BLaER1 treated with 17β-estradiol and CSF1 and Interleukin-3, amounts not matched to agents 10 nM and 100 nM (cell line): Measurements from ENCODE around the gene ATXN1.

ENCODE experiments used
- H3K27ac ChIP-seq, 11 experiments: shearing (Covaris generic); formaldehyde crosslinking; 2 replicates each; pipeline ENCODE4 v1.8.1; 2022
- H3K27me3 ChIP-seq, 11 experiments: shearing (Covaris generic); formaldehyde crosslinking; 2 replicates each; pipeline ENCODE4 v1.8.1; 2022
- H3K36me3 ChIP-seq, 11 experiments: shearing (Covaris generic); formaldehyde crosslinking; 2 replicates each; pipeline ENCODE4 v1.8.1; 2022
- H3K4me1 ChIP-seq, 10 experiments: shearing (Covaris generic); formaldehyde crosslinking; 2 replicates each; pipeline ENCODE4 v1.8.1; 2022
- H3K4me2 ChIP-seq, 11 experiments: shearing (Covaris generic); formaldehyde crosslinking; 2 replicates each; pipeline ENCODE4 v1.8.1; 2022
- H3K4me3 ChIP-seq, 10 experiments: shearing (Covaris generic); formaldehyde crosslinking; 2 replicates each; pipeline ENCODE4 v1.8.1; 2022
- H3K9ac ChIP-seq, 11 experiments: shearing (Covaris generic); formaldehyde crosslinking; 2 replicates each; pipeline ENCODE4 v1.8.1; 2022
- H3K9me3 ChIP-seq, 11 experiments: shearing (Covaris generic); formaldehyde crosslinking; replicated peaks in 1 of 11; 2 replicates each; pipeline ENCODE4 v1.8.1; 2022
- H4K20me1 ChIP-seq, 11 experiments: shearing (Covaris generic); formaldehyde crosslinking; 2 replicates each; pipeline ENCODE4 v1.8.1; 2022
- Cebpa-rat ChIP-seq, 11 experiments: shearing (Covaris generic); IDR thresholded peaks; 2 replicates each; pipeline ENCODE4 v1.8.1; 2022

Gene ATXN1

GRCh38 chr6:16753341-16753740 is 7.9 kb downstream of the ATXN1 start:
- H4K20me1 ChIP-seq = peaks cover 0 to 75% (median 2%) of the 10 kb centered on the region in 11 experiments; a peak in 9 of 22 replicates
- H3K4me2 ChIP-seq = peak overlapping the region in 7 of 11 experiments; percentile 70 to 89 (median 74); a peak in 15 of 22 replicates
- H3K4me1 ChIP-seq = peaks cover 22 to 96% (median 63%) of the 10 kb centered on the region in 10 experiments
- TF ChIP-seq Cebpa-rat (IDR thresholded peaks at IDR 0.05) = no peak
- peak overlapping the region in 3 of 11 experiments; percentile 16 to 66 (median 61); a peak in 5 of 22 replicates for H3K9ac ChIP-seq
- H3K9me3 ChIP-seq = no peaks in the 10 kb centered on the region
- peaks cover 0 to 2% (median 0%) of the 10 kb centered on the region in 11 experiments; a peak in 4 of 22 replicates for H3K27me3 ChIP-seq
- H3K4me3 ChIP-seq = peak overlapping the region in 2 of 10 experiments; percentile 2 to 3; a peak in 1 of 20 replicates
- peaks cover 0 to 36% (median 0%) of the 10 kb centered on the region in 11 experiments; a peak in 10 of 22 replicates for H3K36me3 ChIP-seq
- H3K27ac ChIP-seq = peak overlapping the region in 8 of 11 experiments; percentile 2 to 86 (median 72); a peak in 14 of 22 replicates

GRCh38 chr6:16752206-16752866 is 8.9 kb downstream of the ATXN1 start:
- peaks cover 0 to 77% (median 0%) of the 10 kb centered on the region in 11 experiments; a peak in 6 of 22 replicates for H4K20me1 ChIP-seq
- peak overlapping the region in 2 of 10 experiments; percentile 28 to 35; a peak in 2 of 20 replicates for H3K4me3 ChIP-seq
- peak overlapping the region in 10 of 11 experiments; percentile 25 to 86 (median 75); a peak in 18 of 22 replicates for H3K27ac ChIP-seq
- H3K4me1 ChIP-seq = peaks cover 13 to 97% (median 55%) of the 10 kb centered on the region in 10 experiments
- TF ChIP-seq Cebpa-rat (IDR thresholded peaks at IDR 0.05) = peak in 7 of 11 experiments; percentile 16 to 85 (median 72); a peak in 11 of 22 replicates
- peak overlapping the region in 7 of 11 experiments; percentile 7 to 68 (median 60); a peak in 11 of 22 replicates for H3K9ac ChIP-seq
- peak overlapping the region in 9 of 11 experiments; percentile 34 to 89 (median 74); a peak in 18 of 22 replicates for H3K4me2 ChIP-seq
- H3K9me3 ChIP-seq = no peaks in the 10 kb centered on the region
- no peaks in the 10 kb centered on the region for H3K27me3 ChIP-seq
- peaks cover 0 to 45% (median 0%) of the 10 kb centered on the region in 11 experiments; a peak in 10 of 22 replicates for H3K36me3 ChIP-seq

GRCh38 chr6:16751251-16751946 is 9.9 kb downstream of the ATXN1 start:
- Histone ChIP-seq H3K9ac (peak overlapping the region in 1 of 11 experiments; percentile 46; a peak in 2 of 22 replicates), H3K27me3 (no peaks in the 10 kb centered on the region), H3K27ac (peak overlapping the region in 8 of 11 experiments; percentile 51 to 86 (median 77); a peak in 16 of 22 replicates), H3K36me3 (peaks cover 0 to 53% (median 0%) of the 10 kb centered on the region in 11 experiments; a peak in 10 of 22 replicates), H3K9me3 (no peaks in the 10 kb centered on the region), H4K20me1 (peaks cover 0 to 77% (median 0%) of the 10 kb centered on the region in 11 experiments; a peak in 7 of 22 replicates), H3K4me1 (peaks cover 6 to 92% (median 46%) of the 10 kb centered on the region in 10 experiments; a peak in 17 of 20 replicates), H3K4me3 (0 out of 20 replicates have a peak overlapping the region, but pooled peaks of 1 of the 10 experiments have one; percentile 35), H3K4me2 (peak overlapping the region in 10 of 11 experiments; percentile 5 to 89 (median 72); a peak in 17 of 22 replicates)
- TF ChIP-seq Cebpa-rat (IDR thresholded peaks at IDR 0.05) = no peak

GRCh38 chr6:16750566-16750965 is 10.7 kb downstream of the ATXN1 start:
- Histone ChIP-seq H3K27ac (peak overlapping the region in 2 of 11 experiments; percentile 73 to 83; a peak in 1 of 22 replicates), H3K27me3 (no peaks in the 10 kb centered on the region), H3K9me3 (no peaks in the 10 kb centered on the region), H3K4me2 (peak overlapping the region in 6 of 11 experiments; percentile 70 to 89 (median 82); a peak in 9 of 22 replicates), H3K36me3 (peaks cover 0 to 61% (median 0%) of the 10 kb centered on the region in 11 experiments; a peak in 10 of 22 replicates), H3K4me3 (no peak overlapping the region), H4K20me1 (peaks cover 0 to 80% (median 0%) of the 10 kb centered on the region in 11 experiments; a peak in 7 of 22 replicates), H3K9ac (no peak overlapping the region), H3K4me1 (peaks cover 6 to 86% (median 46%) of the 10 kb centered on the region in 10 experiments; a peak in 17 of 20 replicates)
- TF ChIP-seq Cebpa-rat (IDR thresholded peaks at IDR 0.05) = no peak

GRCh38 chr6:16749516-16750485 is 11.5 kb downstream of the ATXN1 start:
- H3K27me3 ChIP-seq = no peaks in the 10 kb centered on the region
- H3K4me2 ChIP-seq = peak overlapping the region in 7 of 11 experiments; percentile 5 to 89 (median 50); a peak in 13 of 22 replicates
- H3K36me3 ChIP-seq = peaks cover 0 to 63% (median 0%) of the 10 kb centered on the region in 11 experiments; a peak in 10 of 22 replicates
- no peaks in the 10 kb centered on the region for H3K9me3 ChIP-seq
- no peak overlapping the region for H3K9ac ChIP-seq
- H3K4me3 ChIP-seq = no peak overlapping the region
- H4K20me1 ChIP-seq = peaks cover 0 to 80% (median 0%) of the 10 kb centered on the region in 11 experiments; a peak in 7 of 22 replicates
- no peak for TF ChIP-seq Cebpa-rat (IDR thresholded peaks at IDR 0.05)
- H3K4me1 ChIP-seq = peaks cover 6 to 79% (median 45%) of the 10 kb centered on the region in 10 experiments; a peak in 17 of 20 replicates
- 0 out of 22 replicates have a peak overlapping the region, but pooled peaks of 1 of the 11 experiments have one; percentile 19 for H3K27ac ChIP-seq

- H3K4me2 ChIP-seq = peak overlapping the region in 2 of 11 experiments; percentile 20 to 89; a peak in 4 of 22 replicates
- no peak overlapping the region for H3K27ac ChIP-seq
- H3K27me3 ChIP-seq = no peaks in the 10 kb centered on the region
- H4K20me1 ChIP-seq = peaks cover 0 to 80% (median 0%) of the 10 kb centered on the region in 11 experiments; a peak in 8 of 22 replicates
- TF ChIP-seq Cebpa-rat (IDR thresholded peaks at IDR 0.05) = no peak
- peaks cover 6 to 77% (median 34%) of the 10 kb centered on the region in 10 experiments; a peak in 17 of 20 replicates for H3K4me1 ChIP-seq
- H3K9ac ChIP-seq = no peak overlapping the region
- H3K36me3 ChIP-seq = peaks cover 0 to 64% (median 0%) of the 10 kb centered on the region in 11 experiments; a peak in 10 of 22 replicates
- no peaks in the 10 kb centered on the region for H3K9me3 ChIP-seq
- no peak overlapping the region for H3K4me3 ChIP-seq
Measured at GRCh38 chr6:16748025-16748319, 13.3 kb downstream of the ATXN1 start.

GRCh38 chr6:16747232-16748024 is 13.8 kb downstream of the ATXN1 start:
- no peak overlapping the region; a peak in 1 of 22 replicates for H3K27ac ChIP-seq
- H3K9me3 ChIP-seq = no peaks in the 10 kb centered on the region
- H3K9ac ChIP-seq = no peak overlapping the region
- peaks cover 6 to 78% (median 30%) of the 10 kb centered on the region in 10 experiments; a peak in 17 of 20 replicates for H3K4me1 ChIP-seq
- no peak overlapping the region for H3K4me3 ChIP-seq
- peaks cover 0 to 69% (median 0%) of the 10 kb centered on the region in 11 experiments; a peak in 11 of 22 replicates for H3K36me3 ChIP-seq
- peaks cover 0 to 84% (median 0%) of the 10 kb centered on the region in 11 experiments; a peak in 9 of 22 replicates for H4K20me1 ChIP-seq
- H3K4me2 ChIP-seq = peak overlapping the region in 3 of 11 experiments; percentile 16 to 89 (median 20); a peak in 5 of 22 replicates
- TF ChIP-seq Cebpa-rat (IDR thresholded peaks at IDR 0.05) = no peak
- no peaks in the 10 kb centered on the region for H3K27me3 ChIP-seq
